GM10266 (cell line): ENCODE data around the gene CNPY3.

ENCODE experiments used
- DNase-seq: peaks from one replicate; pipeline ENCODE4 v3.0.0; 2012; ENCODE audit errors: extremely low spot score
- CTCF ChIP-seq: IDR thresholded peaks from 2 replicates; pipeline ENCODE4 v1.5.1; 2012; ENCODE audit warnings: mild to moderate bottlenecking, low read depth; ENCODE audit not compliant: control insufficient read depth, insufficient read depth; ENCODE audit errors: missing control alignments

CNPY3 gene

GRCh38 chr6:42958125-42958524 is 28.8 kb downstream of the CNPY3 start:
- no peak for DNase-seq

GRCh38 chr6:42959917-42960242 is 30.6 kb downstream of the CNPY3 start:
- no peak for TF ChIP-seq CTCF
- DNase-seq: no peak

More at GRCh38 chr6:42958125-42958524, 28.8 kb downstream of the CNPY3 start:
- no peak for TF ChIP-seq CTCF

- no peak for DNase-seq
- no peak for TF ChIP-seq CTCF
These were observed 31.2 kb downstream of the CNPY3 start, which contains the start of gene GNMT for GRCh38 chr6:42960243-42961019. GNMT (plus strand) TSS chr6:42960754; CDS start chr6:42960768, 14 bp downstream.

- no peak for TF ChIP-seq CTCF
- DNase-seq: no peak
These were observed 31.8 kb downstream of the CNPY3 start for GRCh38 chr6:42961020-42961470.

- no peak for TF ChIP-seq CTCF
- DNase-seq: no peak
These were observed 32.8 kb downstream of the CNPY3 start for GRCh38 chr6:42962096-42962495.

GRCh38 chr6:42962502-42963178 is 33.4 kb downstream of the CNPY3 start:
- no peak for DNase-seq
- TF ChIP-seq CTCF: no peak

GRCh38 chr6:42963179-42963854 is 34.0 kb downstream of the CNPY3 start:
- DNase-seq: no peak
- no peak for TF ChIP-seq CTCF
